ENCODE data around the gene CPEB4. TPM values are rescaled to one million over a fixed set of nuclear protein-coding genes. Genes with fewer than 3 reads are reported as not detected.

The CPEB4 gene
- total and polyA plus RNA-seq, 9 of the 15 experiments (the other 6 are each of a cell fraction or from before 2014, with no cell fraction given): 7.4 to 21.3 (median 12.4) TPM

- TF ChIP-seq CHAMP1 (IDR thresholded peaks at IDR 0.05): no peak
- TF ChIP-seq NELFE (IDR thresholded peaks at IDR 0.05; ENCODE audit: insufficient read depth, insufficient read length): no peak
- no peak for TF ChIP-seq TGIF2 (CRISPR knock-in tag; IDR thresholded peaks at IDR 0.05)
- no peak for TF ChIP-seq SMC3 (conservative IDR thresholded peaks at IDR 0.05; ENCODE audit: insufficient read depth, low read depth, low read length)
- no peak for TF ChIP-seq ZNF830 (CRISPR knock-in tag; IDR thresholded peaks at IDR 0.05)
- no peak for TF ChIP-seq ZNF436 (CRISPR knock-in tag; IDR thresholded peaks at IDR 0.05)
- no peak for TF ChIP-seq NR4A1 (CRISPR knock-in tag; IDR thresholded peaks at IDR 0.05)
- TF ChIP-seq NR4A1 (tag; IDR thresholded peaks at IDR 0.05): peak; percentile 90
- TF ChIP-seq ZBTB12 (CRISPR knock-in tag; IDR thresholded peaks at IDR 0.05): no peak
- no peak for TF ChIP-seq POLR3G (IDR thresholded peaks at IDR 0.05; ENCODE audit: extremely low read depth, insufficient read length, insufficient replicate concordance)
- TF ChIP-seq E2F3 (CRISPR knock-in tag; IDR thresholded peaks at IDR 0.05): no peak
- no peak for TF ChIP-seq SFPQ (IDR thresholded peaks at IDR 0.05; ENCODE audit: low read depth, low read length)
- no peak for TF ChIP-seq NFXL1 (CRISPR knock-in tag; IDR thresholded peaks at IDR 0.05)
- TF ChIP-seq COPS2 (conservative IDR thresholded peaks at IDR 0.05): no peak
- no peak for TF ChIP-seq MED1 (CRISPR knock-in tag; IDR thresholded peaks at IDR 0.05; ENCODE audit: borderline replicate concordance)
- no peak for TF ChIP-seq TCF7 (IDR thresholded peaks at IDR 0.05; ENCODE audit: borderline replicate concordance)
- no peak for TF ChIP-seq GTF2F1 (IDR thresholded peaks at IDR 0.05; ENCODE audit: low read depth, low read length)
- TF ChIP-seq ETV1 (tag; conservative IDR thresholded peaks at IDR 0.05; ENCODE audit: low read depth): peak; percentile 85
Observed at GRCh38 chr5:173853370-173854131, 34.6 kb upstream of the CPEB4 start (continued).
